Loucy (cell line): ENCODE data around the gene BRAP.

Experiments
- H2AFZ ChIP-seq: fragments of 200-600 bp; sonication (generic); 2 replicates; pipeline ENCODE4 v1.6.0; 2016; ENCODE audit warnings: antibody characterized with exemption, mild to moderate bottlenecking, low read length, moderate library complexity
- H3F3A ChIP-seq: fragments of 200-600 bp; 2 replicates; pipeline ENCODE4 v1.6.0; 2016; ENCODE audit warnings: antibody characterized with exemption, low read depth, mild to moderate bottlenecking
- H3K27me3 ChIP-seq: fragments of 200-600 bp; sonication (generic); 2 replicates; pipeline ENCODE4 v1.6.1; 2014; ENCODE audit warnings: low read length, mild to moderate bottlenecking; ENCODE audit not compliant: insufficient read depth, poor library complexity, severe bottlenecking
- H3K36me3 ChIP-seq: fragments of 200-600 bp; sonication (generic); 2 replicates; pipeline ENCODE4 v1.6.1; 2016; ENCODE audit warnings: low read length; ENCODE audit not compliant: insufficient read depth
- H3K4me1 ChIP-seq: fragments of 200-600 bp; sonication (generic); 2 replicates; pipeline ENCODE4 v1.5.1; 2014; ENCODE audit warnings: low read length, mild to moderate bottlenecking; ENCODE audit not compliant: insufficient read depth, poor library complexity, severe bottlenecking
- H3K4me2 ChIP-seq: fragments of 200-600 bp; sonication (generic); 2 replicates; pipeline ENCODE4 v1.6.0; 2014; ENCODE audit warnings: antibody characterized with exemption, low read length, low read depth, mild to moderate bottlenecking; ENCODE audit not compliant: poor library complexity, severe bottlenecking
- H3K4me3 ChIP-seq: fragments of 200-600 bp; sonication (generic); 2 replicates; pipeline ENCODE4 v1.5.1; 2014; ENCODE audit warnings: low read length, mild to moderate bottlenecking, mixed read lengths; ENCODE audit not compliant: poor library complexity, severe bottlenecking
- H3K79me2 ChIP-seq: fragments of 200-600 bp; sonication (generic); 2 replicates; pipeline ENCODE4 v1.6.1; 2014; ENCODE audit warnings: low read length; ENCODE audit not compliant: insufficient read depth
- H3K9ac ChIP-seq: fragments of 200-600 bp; sonication (generic); 2 replicates; pipeline ENCODE4 v1.6.0; 2014; ENCODE audit warnings: mild to moderate bottlenecking, low read depth, low read length, moderate library complexity; ENCODE audit not compliant: poor library complexity, severe bottlenecking
- H3K9me2 ChIP-seq: fragments of 200-600 bp; sonication (generic); replicated peaks from 2 replicates; pipeline ENCODE4 v1.6.1; 2016; ENCODE audit warnings: low read depth, low read length, mixed read lengths
- H3K9me3 ChIP-seq: fragments of 200-600 bp; sonication (generic); 2 replicates; pipeline ENCODE4 v1.6.1; 2014; ENCODE audit warnings: mild to moderate bottlenecking, antibody characterized with exemption, low read length, low read depth; ENCODE audit not compliant: insufficient read depth
- H4K20me1 ChIP-seq: fragments of 200-600 bp; sonication (generic); 2 replicates; pipeline ENCODE4 v1.6.0; 2014; ENCODE audit warnings: antibody characterized with exemption, low read length, mild to moderate bottlenecking; ENCODE audit not compliant: insufficient read depth, poor library complexity, severe bottlenecking
- CTCF ChIP-seq: fragments of 200-600 bp; sonication (generic); conservative IDR thresholded peaks from 2 replicates; pipeline ENCODE4 v1.5.1; 2014; ENCODE audit warnings: mild to moderate bottlenecking, antibody characterized with exemption, low read length
- EZH2phosphoT487 ChIP-seq: fragments of 200-600 bp; IDR thresholded peaks from 2 replicates; pipeline ENCODE4 v1.6.1; 2018; ENCODE audit warnings: antibody characterized with exemption, mild to moderate bottlenecking, moderate library complexity, borderline replicate concordance

BRAP gene

GRCh38 chr12:111699962-111700361, 14.2 kb upstream of the BRAP start:
- no peak for TF ChIP-seq EZH2phosphoT487
- no peak for TF ChIP-seq CTCF
- no peaks in the 10 kb centered on the region for H3K36me3 ChIP-seq
- no peaks in the 10 kb centered on the region for H3F3A ChIP-seq

GRCh38 chr12:111693818-111694217, 8.1 kb upstream of the BRAP start:
- no peaks in the 10 kb centered on the region for H3K79me2 ChIP-seq
- H4K20me1 ChIP-seq, result no peaks in the 10 kb centered on the region
- no peaks in the 10 kb centered on the region for H3K36me3 ChIP-seq
- H3K27me3 ChIP-seq, result no peaks in the 10 kb centered on the region
- H3K9ac ChIP-seq, result no peak overlapping the region
- H3K4me3 ChIP-seq, result no peak overlapping the region
- H3K9me2 ChIP-seq, result no peaks in the 10 kb centered on the region
- TF ChIP-seq CTCF (no peak), EZH2phosphoT487 (no peak)
- H3F3A ChIP-seq, result no peaks in the 10 kb centered on the region; the same call in 1 of the 2 replicates
- no peaks in the 10 kb centered on the region for H3K9me3 ChIP-seq
- no peak overlapping the region for H3K4me2 ChIP-seq
- H2AFZ ChIP-seq, result no peak overlapping the region
- no peaks in the 10 kb centered on the region for H3K4me1 ChIP-seq

More at GRCh38 chr12:111699962-111700361, 14.2 kb upstream of the BRAP start:
- no peak overlapping the region for H2AFZ ChIP-seq
- H3K4me2 ChIP-seq, result no peak overlapping the region
- no peaks in the 10 kb centered on the region for H3K9me2 ChIP-seq
- no peaks in the 10 kb centered on the region for H4K20me1 ChIP-seq
- H3K4me1 ChIP-seq, result peaks cover under 1% of the 10 kb centered on the region
- H3K9me3 ChIP-seq, result no peaks in the 10 kb centered on the region
- H3K79me2 ChIP-seq, result no peaks in the 10 kb centered on the region
- H3K27me3 ChIP-seq, result no peaks in the 10 kb centered on the region
- H3K9ac ChIP-seq, result no peak overlapping the region
- H3K4me3 ChIP-seq, result no peak overlapping the region

GRCh38 chr12:111692575-111693210, 6.9 kb upstream of the BRAP start:
- Histone ChIP-seq H3K79me2 (no peaks in the 10 kb centered on the region), H3K4me1 (no peaks in the 10 kb centered on the region), H3K4me2 (no peak overlapping the region), H3F3A (no peaks in the 10 kb centered on the region; the same call in 1 of the 2 replicates), H4K20me1 (no peaks in the 10 kb centered on the region), H3K9ac (no peak overlapping the region), H3K36me3 (no peaks in the 10 kb centered on the region), H3K9me3 (no peaks in the 10 kb centered on the region), H3K9me2 (no peaks in the 10 kb centered on the region), H2AFZ (no peak overlapping the region), H3K4me3 (no peak overlapping the region), H3K27me3 (no peaks in the 10 kb centered on the region)
- no peak for TF ChIP-seq EZH2phosphoT487
- TF ChIP-seq CTCF, result peak; percentile 55
